Right lobe of liver (tissue), 4 donors: Measurements from ENCODE around the gene SPATA13.
"Not testable (repeated sequence)": the region's sequence is repeated elsewhere in the genome, so short reads cannot be mapped to it uniquely, and the experiment has no call there.

Experiments
- POLR2A ChIP-seq: fragments of 450-650 bp; IDR thresholded peaks from one replicate; pipeline ENCODE4 v1.6.1; 2017; ENCODE audit warnings: antibody characterized with exemption, mild to moderate bottlenecking
- TF ChIP-seq, protein P1 (sequence below), 4 donors: fragments of 200-600 bp in 3 of 4; fragments of 450-650 bp in 1 of 4; IDR thresholded peaks; one replicate each; pipeline versions ENCODE4 v1.5.1 to v1.8.0; 2016 to 2022; ENCODE audit warnings: antibody characterized with exemption in 4 of 4, mild to moderate bottlenecking in 2 of 4
- donor health status: DM: no; HTN: no; CAD: no.
- donor health status: DM: no; HTN: no; CAD: no.
- donor health status: DM: no; HTN: yes; CAD: no.

DNA sequence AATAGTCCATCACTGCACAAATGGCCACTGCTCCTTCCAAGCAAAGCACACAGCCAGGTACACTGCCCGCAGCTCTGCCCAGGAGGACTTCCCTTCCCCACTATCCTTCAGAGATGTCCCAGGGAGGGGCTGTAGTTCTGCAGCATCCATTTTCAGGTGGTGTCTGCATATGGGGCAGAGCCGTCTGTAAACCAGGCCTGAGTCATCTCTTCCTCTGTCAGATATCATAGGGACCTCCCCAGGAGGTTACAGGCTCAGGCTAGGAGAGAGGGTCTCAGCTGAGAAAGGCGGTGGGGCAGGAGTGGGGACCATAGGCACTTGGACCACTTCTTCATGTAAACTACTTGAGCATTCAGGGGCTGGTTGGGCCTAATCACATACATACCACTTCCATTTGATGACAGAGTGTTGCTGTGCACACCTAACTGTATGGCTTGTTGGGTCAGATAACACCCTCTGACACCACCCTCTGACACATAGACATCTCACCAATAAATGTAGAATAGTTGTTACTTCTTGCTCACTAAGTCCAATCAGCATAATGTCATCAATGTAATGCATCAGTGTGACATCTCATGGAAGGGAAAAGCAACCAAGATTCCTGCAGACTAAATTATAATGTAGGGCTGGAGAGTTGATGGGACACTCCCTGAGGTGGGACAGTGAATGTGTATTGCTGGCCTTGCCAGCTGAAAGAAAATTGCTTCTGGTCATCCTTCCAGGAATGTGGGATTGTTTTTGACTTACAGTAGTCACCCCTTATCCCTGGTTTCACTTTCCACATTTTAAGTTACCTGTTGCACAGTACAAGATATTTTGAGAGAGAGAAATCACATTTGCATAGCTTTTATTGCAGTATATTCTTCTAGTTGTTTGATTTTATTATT is 189.5 kb downstream of the SPATA13 start:
- not testable (repeated sequence) for TF ChIP-seq POLR2A
- TF ChIP-seq, protein P1, sequence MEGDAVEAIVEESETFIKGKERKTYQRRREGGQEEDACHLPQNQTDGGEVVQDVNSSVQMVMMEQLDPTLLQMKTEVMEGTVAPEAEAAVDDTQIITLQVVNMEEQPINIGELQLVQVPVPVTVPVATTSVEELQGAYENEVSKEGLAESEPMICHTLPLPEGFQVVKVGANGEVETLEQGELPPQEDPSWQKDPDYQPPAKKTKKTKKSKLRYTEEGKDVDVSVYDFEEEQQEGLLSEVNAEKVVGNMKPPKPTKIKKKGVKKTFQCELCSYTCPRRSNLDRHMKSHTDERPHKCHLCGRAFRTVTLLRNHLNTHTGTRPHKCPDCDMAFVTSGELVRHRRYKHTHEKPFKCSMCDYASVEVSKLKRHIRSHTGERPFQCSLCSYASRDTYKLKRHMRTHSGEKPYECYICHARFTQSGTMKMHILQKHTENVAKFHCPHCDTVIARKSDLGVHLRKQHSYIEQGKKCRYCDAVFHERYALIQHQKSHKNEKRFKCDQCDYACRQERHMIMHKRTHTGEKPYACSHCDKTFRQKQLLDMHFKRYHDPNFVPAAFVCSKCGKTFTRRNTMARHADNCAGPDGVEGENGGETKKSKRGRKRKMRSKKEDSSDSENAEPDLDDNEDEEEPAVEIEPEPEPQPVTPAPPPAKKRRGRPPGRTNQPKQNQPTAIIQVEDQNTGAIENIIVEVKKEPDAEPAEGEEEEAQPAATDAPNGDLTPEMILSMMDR (IDR thresholded peaks at IDR 0.05), result not testable (repeated sequence)
